SU-DHL-6 (cell line): ENCODE data around the gene ATG4C.

ENCODE experiments used
- CTCF ChIP-seq: fragments of 200-600 bp; sonication (generic); IDR thresholded peaks from one replicate; pipeline ENCODE4 v1.5.1; 2017; ENCODE audit warnings: antibody characterized with exemption, mild to moderate bottlenecking, low read length, moderate library complexity; ENCODE audit not compliant: insufficient read depth, poor library complexity, severe bottlenecking
- EZH2phosphoT487 ChIP-seq: fragments of 200-600 bp; sonication (generic), shearing (Covaris generic); conservative IDR thresholded peaks from 2 replicates; pipeline ENCODE4 v1.6.1; 2018; ENCODE audit warnings: mild to moderate bottlenecking, antibody characterized with exemption, low read length, moderate library complexity, mixed read lengths

GRCh38 chr1:62887799-62888507 is 104.0 kb downstream of the ATG4C start:
- no peak for TF ChIP-seq CTCF
- TF ChIP-seq EZH2phosphoT487: no peak
